Measurements from ENCODE around the gene MS4A2. TPM values are rescaled to one million over a fixed set of nuclear protein-coding genes. Genes with fewer than 3 reads are reported as not detected.
"Not testable (repeated sequence)": the region's sequence is repeated elsewhere in the genome, so short reads cannot be mapped to it uniquely, and the experiment has no call there.

The MS4A2 gene
- total and polyA plus RNA-seq, 3 donors from 2014 or later = 0.39 to 2.6 (median 2.0) TPM

- Histone ChIP-seq H3K9me3 (no peaks in the 10 kb centered on the region), H3K36me3 (ENCODE audit: low read depth, missing control alignments) (no peaks in the 10 kb centered on the region), H3K27ac (peak overlapping the region in 1 of 2 donors; percentile 28), H3K4me1 (peaks cover 4% of the 10 kb centered on the region), H3K27me3 (no peaks in the 10 kb centered on the region), H3K4me3 (no peak overlapping the region)
- 41 to 42% methylated on average over 1 of the region's 1 CpG for WGBS, 2 donors
- TF ChIP-seq, protein P1, sequence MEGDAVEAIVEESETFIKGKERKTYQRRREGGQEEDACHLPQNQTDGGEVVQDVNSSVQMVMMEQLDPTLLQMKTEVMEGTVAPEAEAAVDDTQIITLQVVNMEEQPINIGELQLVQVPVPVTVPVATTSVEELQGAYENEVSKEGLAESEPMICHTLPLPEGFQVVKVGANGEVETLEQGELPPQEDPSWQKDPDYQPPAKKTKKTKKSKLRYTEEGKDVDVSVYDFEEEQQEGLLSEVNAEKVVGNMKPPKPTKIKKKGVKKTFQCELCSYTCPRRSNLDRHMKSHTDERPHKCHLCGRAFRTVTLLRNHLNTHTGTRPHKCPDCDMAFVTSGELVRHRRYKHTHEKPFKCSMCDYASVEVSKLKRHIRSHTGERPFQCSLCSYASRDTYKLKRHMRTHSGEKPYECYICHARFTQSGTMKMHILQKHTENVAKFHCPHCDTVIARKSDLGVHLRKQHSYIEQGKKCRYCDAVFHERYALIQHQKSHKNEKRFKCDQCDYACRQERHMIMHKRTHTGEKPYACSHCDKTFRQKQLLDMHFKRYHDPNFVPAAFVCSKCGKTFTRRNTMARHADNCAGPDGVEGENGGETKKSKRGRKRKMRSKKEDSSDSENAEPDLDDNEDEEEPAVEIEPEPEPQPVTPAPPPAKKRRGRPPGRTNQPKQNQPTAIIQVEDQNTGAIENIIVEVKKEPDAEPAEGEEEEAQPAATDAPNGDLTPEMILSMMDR (IDR thresholded peaks at IDR 0.05) = no peak
- TF ChIP-seq POLR2A (IDR thresholded peaks at IDR 0.05) = no peak
- peak; percentile 34 for DNase-seq
- intact Hi-C loops (cut with DNase I; ENCODE audit: low total_unique reads) = no loop called here
Measured at GRCh38 chr11:60087239-60087638, 1.2 kb upstream of the MS4A2 start.

- Histone ChIP-seq H3K27me3 (no peaks in the 10 kb centered on the region), H3K36me3 (ENCODE audit: low read depth, missing control alignments) (no peaks in the 10 kb centered on the region), H3K4me3 (no peak overlapping the region), H3K27ac (no peak overlapping the region), H3K4me1 (peaks cover 7% of the 10 kb centered on the region), H3K9me3 (no peaks in the 10 kb centered on the region)
- 59 to 61% methylated on average over 4 of the region's 4 CpGs for WGBS, 2 donors
- DNase-seq = no peak
- intact Hi-C loops (cut with DNase I; ENCODE audit: low total_unique reads) = no loop called here
- TF ChIP-seq, protein P1 (IDR thresholded peaks at IDR 0.05) = no peak
Measured at GRCh38 chr11:60095477-60096120, 7.1 kb downstream of the MS4A2 start.

DNA sequence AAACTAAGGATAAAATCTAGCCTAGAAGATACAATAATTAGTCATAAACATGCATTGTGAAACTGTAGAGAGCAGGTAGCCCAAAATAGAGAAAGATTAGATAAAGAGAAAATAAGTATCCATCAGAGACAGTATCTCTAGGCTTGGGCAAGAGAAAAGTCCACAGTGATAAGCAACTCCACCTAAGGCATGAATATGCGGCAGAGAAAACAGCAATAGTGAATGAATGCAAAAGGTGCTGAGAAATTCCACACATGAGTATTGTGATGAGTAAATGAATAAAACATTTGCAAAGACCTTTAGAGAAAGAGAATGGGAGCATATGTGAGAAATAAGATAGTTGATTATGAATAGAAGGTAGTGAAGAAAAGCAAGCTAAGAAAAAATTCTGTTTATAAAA lies 8.7 kb downstream of the MS4A2 start:
- H3K4me1 ChIP-seq = peaks cover 3% of the 10 kb centered on the region
- H3K36me3 ChIP-seq (ENCODE audit: low read depth, missing control alignments) = no peaks in the 10 kb centered on the region
- TF ChIP-seq, protein P1 (IDR thresholded peaks at IDR 0.05) = no peak
- no peak for TF ChIP-seq POLR2A (IDR thresholded peaks at IDR 0.05)
- 60 to 92% methylated on average over 1 of the region's 1 CpG for WGBS, 2 donors
- H3K27ac ChIP-seq = no peak overlapping the region
- no peaks in the 10 kb centered on the region for H3K9me3 ChIP-seq
- intact Hi-C loops (cut with DNase I; ENCODE audit: low total_unique reads) = no loop called here
- no peak for DNase-seq
- H3K4me3 ChIP-seq = no peak overlapping the region
- H3K27me3 ChIP-seq = no peaks in the 10 kb centered on the region

- Histone ChIP-seq H3K27ac (no peak overlapping the region), H3K4me3 (no peak overlapping the region), H3K36me3 (ENCODE audit: low read depth, missing control alignments) (no peaks in the 10 kb centered on the region), H3K4me1 (no peaks in the 10 kb centered on the region), H3K9me3 (no peaks in the 10 kb centered on the region), H3K27me3 (no peaks in the 10 kb centered on the region)
- DNase-seq = no peak
- no peak for TF ChIP-seq POLR2A (IDR thresholded peaks at IDR 0.05)
- TF ChIP-seq, protein P1 (IDR thresholded peaks at IDR 0.05) = no peak
- intact Hi-C loops (cut with DNase I; ENCODE audit: low total_unique reads) = no loop called here
Measured at GRCh38 chr11:60098508-60098907, 10.0 kb downstream of the MS4A2 start.

GRCh38 chr11:60100516-60100915 lies 12.1 kb downstream of the MS4A2 start:
- H3K27ac ChIP-seq = no peak overlapping the region
- H3K9me3 ChIP-seq = no peaks in the 10 kb centered on the region
- H3K36me3 ChIP-seq (ENCODE audit: low read depth, missing control alignments) = no peaks in the 10 kb centered on the region
- TF ChIP-seq, protein P1 (IDR thresholded peaks at IDR 0.05) = no peak
- TF ChIP-seq POLR2A (IDR thresholded peaks at IDR 0.05) = no peak
- intact Hi-C loops (cut with DNase I; ENCODE audit: low total_unique reads) = no loop called here
- 82 to 86% methylated on average over 1 of the region's 1 CpG for WGBS, 2 donors
- H3K4me3 ChIP-seq = no peak overlapping the region
- no peak for DNase-seq
- H3K27me3 ChIP-seq = no peaks in the 10 kb centered on the region
- no peaks in the 10 kb centered on the region for H3K4me1 ChIP-seq

- DNase-seq; H3K9me3 ChIP-seq; H3K36me3 ChIP-seq (ENCODE audit: low read depth, missing control alignments); intact Hi-C loops (cut with DNase I; ENCODE audit: low total_unique reads); H3K27ac ChIP-seq; H3K4me3 ChIP-seq; H3K27me3 ChIP-seq; H3K4me1 ChIP-seq: not testable (repeated sequence)
- 88 to 89% methylated on average over 11 of the region's 11 CpGs for WGBS, 2 donors
Measured at GRCh38 chr11:60101368-60101767, 12.9 kb downstream of the MS4A2 start.

- H3K4me1 ChIP-seq; H3K4me3 ChIP-seq; H3K27ac ChIP-seq; DNase-seq; H3K9me3 ChIP-seq; intact Hi-C loops (cut with DNase I; ENCODE audit: low total_unique reads); H3K27me3 ChIP-seq; H3K36me3 ChIP-seq (ENCODE audit: low read depth, missing control alignments): not testable (repeated sequence)
- 85 to 91% methylated on average over 8 of the region's 8 CpGs for WGBS, 2 donors
Measured at GRCh38 chr11:60104471-60105115, 16.1 kb downstream of the MS4A2 start.
